B cell (primary cell): ENCODE measurements around the gene MC1R. TPM values are rescaled to one million over a fixed set of nuclear protein-coding genes. Genes with fewer than 3 reads are reported as not detected.

ENCODE experiments used
- ATAC-seq: fragments of 200-7000 bp; cut with Tn5 transposase; one replicate; pipeline ENCODE4 v1.10.0; 2021; ENCODE audit warnings: low read depth, mild to moderate bottlenecking, moderate number of reproducible peaks, moderate library complexity
- CTCF ChIA-PET: fragments of 350-600 bp; sonication (Branson Sonifier 250); formaldehyde crosslinking; loops from one replicate; lab custom pipeline; 2021; ENCODE audit warnings: antibody characterized with exemption, inconsistent platforms; lab: Charles Lee
- POLR2A ChIA-PET: fragments of 350-600 bp; sonication (Branson Sonifier 250); formaldehyde crosslinking; loops from one replicate; lab custom pipeline; 2021; ENCODE audit warnings: antibody characterized with exemption; lab: Charles Lee
- DNase-seq: peaks from one replicate; pipeline ENCODE4 v3.0.0; 2013
- H2AFZ ChIP-seq: 2 replicates; pipeline ENCODE4 v1.6.1; 2012; ENCODE audit warnings: mild to moderate bottlenecking, low read depth, low read length; ENCODE audit not compliant: insufficient read depth, poor library complexity, severe bottlenecking
- H3K27ac ChIP-seq, 2 donors: 1 replicate in 1 of 2; 2 replicates in 1 of 2; pipeline ENCODE4 v1.5.1; 2012 to 2013; ENCODE audit warnings: low read length in 2 of 2, mild to moderate bottlenecking in 2 of 2, moderate library complexity in 1 of 2
- H3K27me3 ChIP-seq, 4 experiments: fragments of 200-600 bp in 1 of 4; sonication (generic) in 1 of 4; replicated peaks in 1 of 4; 1 replicate in 2 of 4; 2 replicates in 2 of 4; pipeline versions ENCODE4 v1.6.1 to v1.7.0; 2013 to 2016; ENCODE audit warnings: low read length in 3 of 4, mild to moderate bottlenecking in 2 of 4, mixed read lengths in 1 of 4, moderate library complexity in 1 of 4; ENCODE audit not compliant: insufficient read depth in 4 of 4, control insufficient read depth in 3 of 4; ENCODE audit errors: control extremely low read depth in 1 of 4
- H3K36me3 ChIP-seq, 2 experiments: replicated peaks in 1 of 2; 1 replicate in 1 of 2; 2 replicates in 1 of 2; pipeline versions ENCODE4 v1.6.1 to v1.7.1; 2013; ENCODE audit warnings: low read length in 1 of 2; ENCODE audit not compliant: insufficient read depth in 2 of 2, control insufficient read depth in 1 of 2; ENCODE audit errors: control extremely low read depth in 1 of 2, extremely low read depth in 1 of 2
- H3K4me1 ChIP-seq, 2 donors: fragments of 200-600 bp in 1 of 2; sonication (generic) in 1 of 2; 1 replicate in 1 of 2; 2 replicates in 1 of 2; pipeline versions ENCODE4 v1.5.1 to v1.6.1; 2013 to 2017; ENCODE audit warnings: low read length in 2 of 2; ENCODE audit not compliant: control insufficient read depth in 2 of 2, insufficient read depth in 2 of 2
- H3K4me2 ChIP-seq: replicated peaks from 2 replicates; pipeline ENCODE3; 2012; ENCODE audit warnings: mild to moderate bottlenecking, low read depth, low read length; ENCODE audit not compliant: poor library complexity, severe bottlenecking
- H3K4me3 ChIP-seq, 5 experiments: fragments of 200-600 bp in 1 of 5; sonication (generic) in 1 of 5; 1 replicate in 3 of 5; 2 replicates in 2 of 5; pipeline versions ENCODE4 v1.5.1 to v1.7.0; 2011 to 2016; ENCODE audit warnings: low read length in 4 of 5, mild to moderate bottlenecking in 4 of 5, low read depth in 2 of 5, control low read depth in 1 of 5, moderate library complexity in 1 of 5; ENCODE audit not compliant: insufficient read depth in 1 of 5; ENCODE audit errors: control extremely low read depth in 1 of 5, extremely low read depth in 1 of 5
- H3K79me2 ChIP-seq: fragments of 200-600 bp; sonication (generic); one replicate; pipeline ENCODE4 v1.6.0; 2016; ENCODE audit warnings: low read length; ENCODE audit not compliant: control insufficient read depth, insufficient read depth
- H3K9ac ChIP-seq: fragments of 200-600 bp; sonication (generic); 2 replicates; pipeline ENCODE4 v1.6.1; 2017; ENCODE audit warnings: mild to moderate bottlenecking, low read length, moderate library complexity
- H3K9me3 ChIP-seq, 3 donors: one replicate each; pipeline versions ENCODE4 v1.6.1 to v1.7.1; 2013; ENCODE audit warnings: low read length in 2 of 3; ENCODE audit not compliant: control insufficient read depth in 2 of 3, insufficient read depth in 1 of 3; ENCODE audit errors: control extremely low read depth in 1 of 3
- H4K20me1 ChIP-seq: 2 replicates; pipeline ENCODE4 v1.6.0; 2012; ENCODE audit warnings: mild to moderate bottlenecking, low read length; ENCODE audit not compliant: insufficient read depth, control insufficient read depth, poor library complexity, severe bottlenecking
- H3K27ac Mint-ChIP-seq: one replicate; pipeline ENCODE4 v1.8.0; 2021; ENCODE audit warnings: mixed read lengths
- H3K27me3 Mint-ChIP-seq: one replicate; pipeline ENCODE4 v1.8.0; 2021; ENCODE audit warnings: mixed read lengths
- H3K4me1 Mint-ChIP-seq: one replicate; pipeline ENCODE4 v1.8.0; 2021; ENCODE audit warnings: mixed read lengths
- H3K4me3 Mint-ChIP-seq: one replicate; pipeline ENCODE4 v1.8.0; 2021; ENCODE audit warnings: mixed read lengths
- H3K9me3 Mint-ChIP-seq: one replicate; pipeline ENCODE4 v1.8.0; 2022; ENCODE audit warnings: mixed read lengths; ENCODE audit not compliant: insufficient read depth
- EZH2 ChIP-seq: IDR thresholded peaks from 2 replicates; pipeline ENCODE4 v1.6.1; 2012; ENCODE audit warnings: borderline replicate concordance, low read depth, mild to moderate bottlenecking, moderate library complexity, low read length; ENCODE audit not compliant: insufficient read depth, poor library complexity, severe bottlenecking
- WGBS: methylation state at CpG from one replicate; pipeline ENCODE4 v1.1.5; 2013; ENCODE audit warnings: missing lambda C conversion rate; ENCODE audit not compliant: insufficient coverage; 5-methylcytosine and 5-hydroxymethylcytosine counted together
- intact Hi-C: fragments of 100-400 bp; cut with micrococcal nuclease; formaldehyde crosslinking; loops from one replicate; pipeline ENCODE4 v1.10.0; 2022
- polyA plus RNA-seq: library from polyadenylated mRNA; depleted of rRNA; stranded (reverse); fragments of >200 nt; gene quantifications from 2 replicates; pipeline ENCODE4 v1.2.3, GENCODE V29; 2012
- total RNA-seq, 2 donors: library from RNA; stranded (reverse); fragments of 120-200 nt in 1 of 2; gene quantifications; 1 replicate in 1 of 2; 2 replicates in 1 of 2; pipeline versions ENCODE4 v1.2.3 to v1.2.4, GENCODE V29; 2013 to 2022
- TF ChIP-seq, protein P1 (sequence below): fragments of 200-600 bp; IDR thresholded peaks from one replicate; pipeline ENCODE4 v1.8.0; 2022; ENCODE audit warnings: antibody characterized with exemption, mild to moderate bottlenecking

MC1R gene
- total and polyA plus RNA-seq, 2 donors (not counting 1 experiment from before 2014, with no cell fraction given), result 13.2 to 15.2 TPM

DNA sequence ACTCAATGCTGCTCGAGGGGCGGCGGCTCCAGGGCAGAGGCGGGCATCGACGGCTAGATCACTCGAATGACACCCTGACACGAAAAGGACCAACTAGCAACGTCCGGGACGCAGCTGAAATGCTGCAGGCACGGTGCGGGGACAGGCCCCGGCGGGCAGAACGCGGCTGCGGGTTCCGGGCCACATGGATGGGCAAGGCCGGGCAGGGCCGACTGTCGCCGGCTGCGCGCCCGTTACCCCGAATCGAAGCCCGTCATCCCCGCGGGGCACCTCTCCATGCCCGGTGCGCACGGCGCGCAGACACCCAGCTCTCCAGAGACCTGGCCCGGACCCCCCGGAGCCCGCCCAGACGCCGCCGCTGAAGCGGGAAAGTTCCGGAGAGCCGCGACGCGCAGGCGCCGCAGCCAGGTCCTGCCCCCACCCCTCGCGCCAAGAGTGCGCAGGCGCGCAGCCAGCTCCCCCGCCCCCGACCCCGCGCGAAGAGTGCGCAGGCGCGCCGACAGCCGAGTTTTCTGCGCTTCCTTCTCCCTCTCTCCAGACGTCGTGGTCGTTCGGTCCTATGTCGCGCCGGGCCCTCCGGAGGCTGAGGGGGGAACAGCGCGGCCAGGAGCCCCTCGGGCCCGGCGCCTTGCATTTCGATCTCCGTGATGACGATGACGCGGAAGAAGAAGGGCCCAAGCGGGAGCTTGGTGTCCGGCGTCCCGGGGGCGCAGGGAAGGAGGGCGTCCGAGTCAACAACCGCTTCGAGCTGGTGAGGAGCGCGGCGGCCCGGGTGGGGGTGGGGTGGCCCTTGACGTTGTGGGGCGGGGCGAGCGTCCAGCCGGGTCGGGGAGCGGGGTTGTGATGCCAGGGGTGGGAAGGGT, 45.3 kb upstream of the MC1R start, which contains the start of gene TCF25:
TSS of gene TCF25 (plus strand) at position 484 of the 863 bp plus-strand sequence. CDS start at position 560, 76 bp downstream.
- peak within 1 kb of the TSS; percentile 99 for H3K27ac Mint-ChIP-seq
- H3K27me3 Mint-ChIP-seq, result no peaks in the 10 kb centered on the region
- WGBS, result under 1% methylated on average over 100 of the region's 104 CpGs
- DNase-seq, result peak; percentile 95
- H3K9me3 ChIP-seq, result peaks cover 0 to 4% (median under 1%) of the 10 kb centered on the region in 3 donors
- intact Hi-C loops, result loop anchor here (1.0 kb wide), 1 partner anchor 152 kb away; the partner anchor contains the start of gene ZNF276
- H3K4me3 ChIP-seq, result peak within 1 kb of the TSS; percentile 13 to 99 (median 96)
- CTCF ChIA-PET, result interaction anchor here (0.6 to 3.8 kb wide), 4 partner anchors 12 to 174 kb away, joined by 3 to 40 read pairs (median 3); no protein-coding TSS in a partner anchor
- peaks cover 46% of the 10 kb centered on the region for H3K79me2 ChIP-seq
- peak; percentile 21 for ATAC-seq
- peaks cover 39% of the 10 kb centered on the region for H4K20me1 ChIP-seq
- H3K4me1 Mint-ChIP-seq, result peaks cover 16% of the 10 kb centered on the region
- peak within 1 kb of the TSS; percentile 82 for H2AFZ ChIP-seq
- H3K4me1 ChIP-seq, result peaks cover 14 to 19% of the 10 kb centered on the region in 2 donors
- peak within 1 kb of the TSS; percentile 100 for H3K27ac ChIP-seq
- H3K9ac ChIP-seq, result peak within 1 kb of the TSS; percentile 100
- no peaks in the 10 kb centered on the region for H3K27me3 ChIP-seq
- peak within 1 kb of the TSS; percentile 95 for H3K4me3 Mint-ChIP-seq
- H3K9me3 Mint-ChIP-seq, result no peaks in the 10 kb centered on the region
- POLR2A ChIA-PET, result interaction anchor here (0.6 to 2.0 kb wide), 19 partner anchors 9 to 826 kb away, joined by 3 to 13 read pairs (median 5); partner anchors contain the start of genes CDK10 and DEF8
- peak within 1 kb of the TSS; percentile 92 for H3K4me2 ChIP-seq
- peaks cover 0 to 20% of the 10 kb centered on the region in 2 experiments for H3K36me3 ChIP-seq
- TF ChIP-seq, protein P1, sequence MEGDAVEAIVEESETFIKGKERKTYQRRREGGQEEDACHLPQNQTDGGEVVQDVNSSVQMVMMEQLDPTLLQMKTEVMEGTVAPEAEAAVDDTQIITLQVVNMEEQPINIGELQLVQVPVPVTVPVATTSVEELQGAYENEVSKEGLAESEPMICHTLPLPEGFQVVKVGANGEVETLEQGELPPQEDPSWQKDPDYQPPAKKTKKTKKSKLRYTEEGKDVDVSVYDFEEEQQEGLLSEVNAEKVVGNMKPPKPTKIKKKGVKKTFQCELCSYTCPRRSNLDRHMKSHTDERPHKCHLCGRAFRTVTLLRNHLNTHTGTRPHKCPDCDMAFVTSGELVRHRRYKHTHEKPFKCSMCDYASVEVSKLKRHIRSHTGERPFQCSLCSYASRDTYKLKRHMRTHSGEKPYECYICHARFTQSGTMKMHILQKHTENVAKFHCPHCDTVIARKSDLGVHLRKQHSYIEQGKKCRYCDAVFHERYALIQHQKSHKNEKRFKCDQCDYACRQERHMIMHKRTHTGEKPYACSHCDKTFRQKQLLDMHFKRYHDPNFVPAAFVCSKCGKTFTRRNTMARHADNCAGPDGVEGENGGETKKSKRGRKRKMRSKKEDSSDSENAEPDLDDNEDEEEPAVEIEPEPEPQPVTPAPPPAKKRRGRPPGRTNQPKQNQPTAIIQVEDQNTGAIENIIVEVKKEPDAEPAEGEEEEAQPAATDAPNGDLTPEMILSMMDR, result no peak
- no peak for TF ChIP-seq EZH2
